ENCODE results near the gene SLC25A22.

Gene SLC25A22

GRCh38 chr11:833849-834311 lies 35.8 kb upstream of the SLC25A22 start:
- no peak for DNase-seq

- peak; percentile 41 to 58 (median 55) for DNase-seq
These were observed 35.2 kb upstream of the SLC25A22 start for GRCh38 chr11:833114-833791.

DNA sequence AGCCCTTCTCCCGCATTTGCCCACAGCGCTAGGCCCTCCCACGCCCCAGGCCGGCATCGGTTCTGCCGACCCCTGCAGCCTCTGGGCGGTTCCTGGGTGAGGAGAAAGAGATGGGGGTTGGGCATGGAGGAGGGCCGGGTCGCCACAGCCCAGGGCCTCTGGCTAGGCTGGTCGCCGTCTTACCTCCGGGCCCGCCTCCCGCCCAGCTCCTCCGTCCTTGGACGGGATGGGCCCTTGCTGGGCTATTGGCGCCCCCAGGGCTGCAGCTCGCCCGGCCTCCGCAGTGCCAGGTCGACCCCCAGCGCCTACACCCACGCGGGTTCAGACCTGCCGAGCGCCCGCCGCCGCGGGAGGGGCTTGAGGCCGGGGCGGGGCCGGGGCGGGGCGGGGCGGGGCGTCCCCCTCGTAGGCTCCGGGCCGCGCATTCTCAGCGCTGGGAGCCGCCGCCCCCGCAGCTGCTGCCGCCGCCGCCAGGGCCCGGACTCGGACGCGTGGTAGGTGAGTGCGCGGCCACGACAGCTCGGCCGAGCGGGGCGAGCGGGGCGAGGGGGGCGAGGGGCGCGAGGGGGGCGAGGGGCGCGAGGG lies 34.5 kb upstream of the SLC25A22 start, which contains the start of gene CD151:
Gene CD151, plus strand, starts transcription at position 424 of the 585 bp plus-strand sequence. CDS start 3,118 bp downstream, outside the sequence.
- peak; percentile 54 to 67 (median 57) for DNase-seq

GRCh38 chr11:831961-832528 lies 34.0 kb upstream of the SLC25A22 start:
- DNase-seq: no peak

DNA sequence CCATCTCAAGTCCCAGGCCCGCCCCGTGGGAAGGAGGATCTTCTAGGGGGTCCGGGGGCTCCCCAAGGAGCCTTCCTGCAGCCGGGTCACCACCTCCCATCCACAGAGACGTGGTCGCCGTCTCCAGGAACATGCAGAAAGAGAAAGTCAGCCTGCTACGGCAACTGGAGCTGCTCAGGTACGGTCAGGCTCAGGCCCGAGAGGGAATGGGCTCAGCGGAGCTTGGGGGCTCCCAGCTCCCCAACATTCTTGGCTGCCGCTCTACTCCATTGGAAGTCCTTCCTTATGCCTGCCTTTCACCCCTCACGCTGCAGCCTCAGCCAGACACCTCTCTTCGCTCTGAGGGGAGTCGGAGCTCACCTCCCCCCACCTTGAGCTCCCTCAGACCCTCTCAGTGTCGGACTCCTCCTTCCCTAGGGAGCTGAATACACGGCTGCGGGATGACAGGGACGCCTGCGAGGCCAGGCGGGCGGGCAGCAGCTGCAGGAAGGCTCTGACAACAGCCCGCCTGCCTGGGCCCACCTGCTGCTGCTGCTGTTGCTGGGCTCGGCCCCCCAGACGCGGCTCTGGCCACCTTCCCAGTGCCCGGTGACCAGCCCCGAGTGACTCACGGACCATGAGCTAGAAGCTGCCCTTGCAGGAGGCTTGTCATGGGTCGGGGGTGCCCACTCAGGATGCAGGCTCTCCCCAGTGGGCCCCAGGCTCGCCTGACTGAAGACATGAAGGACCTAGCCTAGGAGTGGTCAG lies 33.2 kb upstream of the SLC25A22 start:
- peak in 2 of 3 experiments; percentile 47 to 60 for DNase-seq

- DNase-seq: peak; percentile 81 to 92 (median 82)
These were observed 32.4 kb upstream of the SLC25A22 start for GRCh38 chr11:830295-831117.

GRCh38 chr11:829847-830294 lies 31.8 kb upstream of the SLC25A22 start:
- DNase-seq: no peak

- peak in 1 of 3 experiments; percentile 58 for DNase-seq
These were observed 31.2 kb upstream of the SLC25A22 start for GRCh38 chr11:829176-829846.

GRCh38 chr11:828506-829175 lies 30.6 kb upstream of the SLC25A22 start:
- peak in 1 of 3 experiments; percentile 58 for DNase-seq

DNA sequence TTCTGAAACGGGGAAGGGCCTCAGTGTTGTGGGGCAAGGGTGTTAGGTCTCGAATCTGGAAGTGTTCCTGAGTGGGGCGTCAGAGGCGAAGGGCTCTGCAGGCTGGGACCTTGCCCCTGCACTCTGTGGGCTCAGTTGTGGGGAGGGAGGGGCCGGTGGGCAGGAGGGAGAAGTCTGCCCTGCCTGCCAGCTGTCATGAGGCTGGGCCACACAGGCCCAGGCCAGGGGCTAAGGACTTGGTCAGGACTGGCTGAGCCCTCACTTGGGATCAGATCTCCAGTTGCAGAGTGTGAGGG lies 29.8 kb upstream of the SLC25A22 start, which contains the start of gene CRACR2B:
Gene CRACR2B, plus strand, starts transcription at position 23 of the 296 bp plus-strand sequence. CDS start 689 bp downstream, outside the sequence.
- no peak for DNase-seq

DNA sequence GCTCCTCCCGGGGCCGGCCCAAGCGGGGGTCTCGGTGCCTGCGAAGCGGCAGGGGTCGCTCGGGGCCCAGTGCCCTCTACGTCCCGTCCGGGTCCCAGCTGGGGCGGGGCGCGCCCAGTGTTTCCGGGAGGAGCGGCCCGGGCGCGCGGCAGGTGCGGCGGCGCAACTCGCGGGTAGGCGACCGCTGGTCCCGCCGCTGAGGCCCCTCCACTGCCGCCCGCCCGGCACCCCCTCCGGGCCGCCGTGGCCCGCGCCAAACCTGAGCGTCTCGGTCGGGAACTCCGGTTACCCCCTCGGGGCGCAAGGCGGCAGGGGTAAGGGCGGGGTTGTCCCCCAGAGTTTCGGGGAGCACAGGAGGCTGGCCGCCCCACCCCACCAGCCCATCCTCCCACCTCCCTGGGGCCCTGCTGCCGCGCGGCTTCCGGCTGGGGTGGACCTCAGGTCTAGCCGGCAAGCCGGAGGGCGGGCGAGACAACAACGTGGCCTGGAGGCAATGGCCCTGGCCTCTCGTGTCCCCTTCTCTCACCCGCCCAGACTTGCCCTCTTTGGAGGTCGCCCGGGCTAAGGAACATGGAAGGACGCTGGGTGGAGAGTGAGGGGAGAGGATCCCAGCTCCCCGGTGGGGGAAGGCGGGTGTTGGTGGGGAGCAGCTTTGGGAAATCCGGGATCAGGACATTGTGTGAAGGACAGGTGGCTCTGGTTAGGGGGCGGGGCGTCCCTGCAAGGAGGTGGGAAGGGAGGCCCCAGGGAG lies 29.2 kb upstream of the SLC25A22 start:
- peak; percentile 30 to 48 (median 42) for DNase-seq

DNA sequence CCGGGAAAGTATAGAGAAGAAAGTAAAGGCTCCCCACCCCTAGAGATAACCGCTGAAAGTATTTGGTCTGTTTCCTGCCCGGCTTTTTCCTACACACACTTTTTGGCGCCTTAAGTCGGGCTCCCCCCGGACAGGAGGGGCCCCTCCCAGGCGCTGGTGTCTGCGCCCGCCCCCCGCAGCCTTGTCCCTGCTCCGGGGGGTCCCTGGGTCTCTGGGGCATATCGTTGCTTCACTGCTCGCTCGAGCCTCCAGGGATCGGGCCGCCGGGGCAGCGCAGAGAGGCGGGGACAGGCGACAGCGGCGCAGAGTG lies 28.7 kb upstream of the SLC25A22 start:
- DNase-seq: peak in 1 of 3 experiments; percentile 42

GRCh38 chr11:826227-826621 lies 28.1 kb upstream of the SLC25A22 start:
- no peak for DNase-seq

DNA sequence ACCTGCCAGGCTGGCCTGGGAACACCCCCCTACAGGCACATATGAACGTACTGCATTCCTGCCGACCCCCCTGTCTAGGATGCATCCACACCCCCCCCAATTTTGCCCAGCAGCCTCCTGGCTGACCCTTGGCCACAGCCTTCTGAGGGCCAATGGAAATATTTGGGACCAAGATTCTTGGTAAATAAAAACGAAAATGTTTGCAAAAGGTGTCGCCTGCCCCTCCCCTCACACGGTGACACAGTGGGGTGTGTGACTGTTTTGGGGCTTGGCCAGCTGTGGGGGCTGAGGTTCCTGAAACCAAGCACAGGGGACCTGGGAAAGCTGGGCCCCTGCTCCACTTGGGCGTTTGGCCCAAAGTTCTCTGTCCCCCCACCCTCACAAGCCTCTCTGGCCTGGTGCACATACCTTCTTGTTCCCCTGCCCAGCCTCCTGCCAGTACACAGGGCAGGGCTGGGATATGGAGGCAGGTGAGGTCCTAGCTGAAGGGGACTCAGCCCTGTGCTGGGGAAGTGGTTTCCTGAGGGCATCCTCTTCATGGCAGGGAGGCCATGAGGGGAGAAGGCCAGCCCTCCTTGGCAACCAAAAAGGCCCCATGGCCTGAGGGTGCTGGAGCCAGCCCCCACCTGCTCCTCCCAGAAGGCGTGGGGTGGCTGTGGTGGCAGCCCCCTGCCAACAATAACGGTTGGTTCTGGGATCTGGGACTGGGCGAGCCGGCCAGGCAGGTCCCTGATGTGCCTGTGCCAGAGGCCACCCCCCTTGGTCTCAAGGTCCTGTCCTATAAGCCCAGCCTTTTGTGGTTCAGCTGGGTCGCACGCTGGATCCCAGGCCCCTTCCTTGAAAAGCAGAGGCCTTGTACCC lies 27.5 kb upstream of the SLC25A22 start:
- no peak for DNase-seq

GRCh38 chr11:824942-825341 lies 26.9 kb upstream of the SLC25A22 start:
- peak; percentile 64 to 71 (median 65) for DNase-seq

GRCh38 chr11:824292-824880 lies 26.3 kb upstream of the SLC25A22 start:
- DNase-seq: peak; percentile 68 to 90 (median 78)

DNA sequence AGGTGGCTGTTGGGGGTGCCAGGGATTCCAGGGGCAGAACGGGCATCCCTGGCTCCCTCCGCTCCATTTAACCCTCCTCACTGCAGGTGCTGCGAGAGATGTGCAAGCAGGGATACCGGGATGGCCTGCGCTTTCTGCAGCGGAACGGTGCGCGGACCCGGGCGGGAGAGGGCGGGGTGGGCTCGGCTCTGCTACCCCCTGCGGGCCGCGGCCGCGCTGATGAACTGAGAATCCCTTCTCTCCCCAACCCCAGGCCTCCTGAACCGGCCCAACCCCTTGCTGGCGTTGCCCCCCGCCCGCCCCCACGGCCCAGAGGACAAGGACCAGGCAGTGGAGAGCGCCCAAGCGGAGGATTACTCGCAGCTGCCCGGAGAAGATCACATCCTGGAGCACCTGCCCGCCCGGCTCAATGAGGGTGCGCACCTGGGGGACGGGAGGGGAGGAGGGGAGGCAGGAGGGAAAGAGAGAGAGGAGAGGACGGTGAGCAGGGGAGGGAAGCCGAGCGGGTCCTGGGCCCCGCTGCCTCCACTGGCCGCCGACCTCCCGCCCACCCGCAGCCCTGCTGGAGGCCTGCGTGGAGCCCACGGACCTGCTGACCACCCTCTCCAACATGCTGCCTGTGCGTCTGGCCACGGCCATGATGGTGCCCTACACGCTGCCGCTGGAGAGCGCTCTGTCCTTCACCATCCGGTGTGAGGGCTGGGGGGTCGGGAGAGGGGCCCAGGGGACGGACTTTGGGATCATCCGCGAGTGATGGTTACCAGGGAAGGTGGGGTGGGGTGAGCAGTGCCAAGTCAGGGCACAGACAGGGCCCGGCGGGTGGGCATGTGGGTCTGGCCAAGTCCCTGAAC lies 25.6 kb upstream of the SLC25A22 start:
- DNase-seq: peak in 2 of 3 experiments; percentile 47 to 56
